CD4-positive, alpha-beta memory T cell (primary cell): ENCODE results near the gene AFMID. TPM values are rescaled to one million over a fixed set of nuclear protein-coding genes. Genes with fewer than 3 reads are reported as not detected.
A peak's percentile ranks its signal among the peaks of the same experiment; 100 is the strongest.

Experiments
- CTCF ChIA-PET: fragments of 350-600 bp; sonication (Branson Sonifier 250); formaldehyde crosslinking; loops from one replicate; lab custom pipeline; 2021; ENCODE audit warnings: inconsistent platforms; ENCODE audit not compliant: partially characterized antibody; lab: Charles Lee
- POLR2A ChIA-PET: fragments of 350-600 bp; sonication (Branson Sonifier 250); formaldehyde crosslinking; loops from one replicate; lab custom pipeline; 2021; ENCODE audit not compliant: partially characterized antibody; lab: Charles Lee
- DNase-seq, 5 donors: peaks; one replicate each; pipeline versions ENCODE4 v3.0.0 to v3.0.0-alpha.2; 2020 to 2022; ENCODE audit warnings: mixed read lengths in 1 of 5
- H3K27ac ChIP-seq: one replicate; pipeline ENCODE4 v1.7.0; 2013; ENCODE audit warnings: low read depth, low read length
- H3K27me3 ChIP-seq: 2 replicates; pipeline ENCODE4 v1.7.0; 2013; ENCODE audit warnings: mild to moderate bottlenecking, low read length, moderate library complexity; ENCODE audit not compliant: insufficient read depth
- H3K36me3 ChIP-seq: 2 replicates; pipeline ENCODE4 v1.7.0; 2013; ENCODE audit warnings: mild to moderate bottlenecking, low read length, moderate library complexity; ENCODE audit not compliant: insufficient read depth
- H3K4me1 ChIP-seq: 2 replicates; pipeline ENCODE4 v1.7.0; 2013; ENCODE audit warnings: mild to moderate bottlenecking, low read length, moderate library complexity; ENCODE audit not compliant: insufficient read depth
- H3K4me3 ChIP-seq, 2 donors: one replicate each; pipeline ENCODE4 v1.7.0; 2013; ENCODE audit warnings: low read length in 2 of 2, mild to moderate bottlenecking in 1 of 2
- H3K9me3 ChIP-seq, 2 donors: one replicate each; pipeline ENCODE4 v1.7.0; 2013; ENCODE audit warnings: low read length in 2 of 2, control low read depth in 1 of 2; ENCODE audit not compliant: control insufficient read depth in 1 of 2
- H3K27ac Mint-ChIP-seq, 7 donors: one replicate each; pipeline ENCODE4 v1.8.0; 2020 to 2021; ENCODE audit warnings: mixed read lengths in 7 of 7, mild to moderate bottlenecking in 6 of 7, inconsistent platforms in 3 of 7, moderate library complexity in 3 of 7
- H3K27me3 Mint-ChIP-seq, 2 donors: one replicate each; pipeline ENCODE4 v1.8.0; 2020 to 2021; ENCODE audit warnings: mixed read lengths in 2 of 2
- H3K36me3 Mint-ChIP-seq, 2 donors: one replicate each; pipeline ENCODE4 v1.8.0; 2020 to 2021; ENCODE audit warnings: mixed read lengths in 2 of 2, inconsistent platforms in 1 of 2, mild to moderate bottlenecking in 1 of 2
- H3K4me1 Mint-ChIP-seq, 4 donors: one replicate each; pipeline ENCODE4 v1.8.0; 2020 to 2021; ENCODE audit warnings: mixed read lengths in 4 of 4, mild to moderate bottlenecking in 1 of 4
- H3K4me3 Mint-ChIP-seq, 8 donors: one replicate each; pipeline ENCODE4 v1.8.0; 2020 to 2021; ENCODE audit warnings: mixed read lengths in 8 of 8, mild to moderate bottlenecking in 7 of 8, moderate library complexity in 6 of 8, inconsistent platforms in 3 of 8
- H3K9me3 Mint-ChIP-seq, 8 donors: one replicate each; pipeline ENCODE4 v1.8.0; 2020 to 2021; ENCODE audit warnings: mixed read lengths in 8 of 8, mild to moderate bottlenecking in 5 of 8, inconsistent platforms in 3 of 8, moderate library complexity in 1 of 8
- intact Hi-C: fragments of 100-400 bp; cut with micrococcal nuclease; formaldehyde crosslinking; loops from one replicate; pipeline ENCODE4 v1.15.1; 2023
- polyA plus RNA-seq, 2 donors: library from polyadenylated mRNA; unstranded; fragments of 300-500 nt; fragmentation: Illumina TruSeq; gene quantifications; one replicate each; pipeline ENCODE4 v1.2.3, GENCODE V29; 2021
- total RNA-seq, 2 experiments: library from RNA; stranded (reverse); gene quantifications; one replicate each; pipeline ENCODE4 v1.2.3, GENCODE V29; 2021

Gene AFMID
- total and polyA plus RNA-seq, 4 experiments from 2014 or later, result 2.2 to 3.8 (median 3.6) TPM; not detected in 1

DNA sequence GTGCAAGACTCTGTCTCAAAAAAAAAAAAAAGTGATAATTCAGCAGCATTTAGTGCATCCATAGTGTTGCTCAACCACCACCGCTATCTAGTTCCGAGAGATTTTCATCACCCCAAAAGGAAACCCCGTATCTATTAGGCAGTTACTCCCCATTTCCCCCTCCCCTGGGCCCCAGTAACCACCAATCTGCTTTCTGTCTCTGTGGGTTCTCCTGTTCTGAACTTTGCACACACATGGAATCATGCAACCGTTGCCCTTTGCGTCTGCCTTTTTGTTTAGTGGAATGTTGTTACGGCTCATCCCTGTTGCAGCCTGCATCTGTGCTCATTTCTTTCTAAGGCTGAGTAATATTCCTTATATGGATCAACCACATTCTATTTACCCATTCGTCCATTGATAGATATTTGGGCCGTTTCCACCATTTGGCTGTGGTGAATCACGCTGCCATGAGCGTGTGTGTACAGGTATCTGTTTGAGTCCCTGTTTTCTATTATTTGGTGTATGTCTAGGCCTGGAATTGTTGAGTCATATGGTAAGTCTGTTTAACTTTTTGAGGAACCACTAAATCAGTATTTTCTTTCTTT lies 27.5 kb upstream of the AFMID start:
- no peaks in the 10 kb centered on the region for H3K27me3 ChIP-seq
- ChIA-PET POLR2A (no interaction called here), CTCF (no interaction called here)
- H3K4me1 ChIP-seq, result no peaks in the 10 kb centered on the region
- H3K4me1 Mint-ChIP-seq, result peaks cover 5 to 8% (median 7%) of the 10 kb centered on the region in 4 donors
- DNase-seq, result no peak
- H3K27ac Mint-ChIP-seq, result no peak overlapping the region
- intact Hi-C loops, result no loop called here
- no peaks in the 10 kb centered on the region for H3K9me3 ChIP-seq
- H3K4me3 ChIP-seq, result no peak overlapping the region
- no peak overlapping the region for H3K27ac ChIP-seq
- H3K27me3 Mint-ChIP-seq, result no peaks in the 10 kb centered on the region
- H3K4me3 Mint-ChIP-seq, result no peak overlapping the region
- H3K36me3 Mint-ChIP-seq, result no peaks in the 10 kb centered on the region
- no peaks in the 10 kb centered on the region for H3K9me3 Mint-ChIP-seq
- no peaks in the 10 kb centered on the region for H3K36me3 ChIP-seq

- H3K4me3 ChIP-seq, result no peak overlapping the region
- H3K27me3 Mint-ChIP-seq, result no peaks in the 10 kb centered on the region
- peaks cover 0 to 1% (median 0%) of the 10 kb centered on the region in 8 donors for H3K9me3 Mint-ChIP-seq
- H3K27ac Mint-ChIP-seq, result no peak overlapping the region
- peaks cover 3 to 10% (median 7%) of the 10 kb centered on the region in 4 donors for H3K4me1 Mint-ChIP-seq
- intact Hi-C loops, result no loop called here
- no peaks in the 10 kb centered on the region for H3K9me3 ChIP-seq
- DNase-seq, result no peak
- peak overlapping the region in 1 of 8 donors; percentile 25 for H3K4me3 Mint-ChIP-seq
- CTCF ChIA-PET, result interaction anchor here (1.3 to 1.5 kb wide), 2 partner anchors 11 to 13 kb away, joined by 4 to 5 read pairs; no protein-coding TSS in a partner anchor
- H3K36me3 ChIP-seq, result no peaks in the 10 kb centered on the region
- POLR2A ChIA-PET, result interaction anchor here (1.0 to 1.1 kb wide), 2 partner anchors 20 to 39 kb away, joined by 3 read pairs; no protein-coding TSS in a partner anchor
- no peak overlapping the region for H3K27ac ChIP-seq
- H3K4me1 ChIP-seq, result peaks cover 8% of the 10 kb centered on the region
- H3K36me3 Mint-ChIP-seq, result no peaks in the 10 kb centered on the region
- no peaks in the 10 kb centered on the region for H3K27me3 ChIP-seq
Observed at GRCh38 chr17:78163881-78164747, 23.0 kb upstream of the AFMID start.

DNA sequence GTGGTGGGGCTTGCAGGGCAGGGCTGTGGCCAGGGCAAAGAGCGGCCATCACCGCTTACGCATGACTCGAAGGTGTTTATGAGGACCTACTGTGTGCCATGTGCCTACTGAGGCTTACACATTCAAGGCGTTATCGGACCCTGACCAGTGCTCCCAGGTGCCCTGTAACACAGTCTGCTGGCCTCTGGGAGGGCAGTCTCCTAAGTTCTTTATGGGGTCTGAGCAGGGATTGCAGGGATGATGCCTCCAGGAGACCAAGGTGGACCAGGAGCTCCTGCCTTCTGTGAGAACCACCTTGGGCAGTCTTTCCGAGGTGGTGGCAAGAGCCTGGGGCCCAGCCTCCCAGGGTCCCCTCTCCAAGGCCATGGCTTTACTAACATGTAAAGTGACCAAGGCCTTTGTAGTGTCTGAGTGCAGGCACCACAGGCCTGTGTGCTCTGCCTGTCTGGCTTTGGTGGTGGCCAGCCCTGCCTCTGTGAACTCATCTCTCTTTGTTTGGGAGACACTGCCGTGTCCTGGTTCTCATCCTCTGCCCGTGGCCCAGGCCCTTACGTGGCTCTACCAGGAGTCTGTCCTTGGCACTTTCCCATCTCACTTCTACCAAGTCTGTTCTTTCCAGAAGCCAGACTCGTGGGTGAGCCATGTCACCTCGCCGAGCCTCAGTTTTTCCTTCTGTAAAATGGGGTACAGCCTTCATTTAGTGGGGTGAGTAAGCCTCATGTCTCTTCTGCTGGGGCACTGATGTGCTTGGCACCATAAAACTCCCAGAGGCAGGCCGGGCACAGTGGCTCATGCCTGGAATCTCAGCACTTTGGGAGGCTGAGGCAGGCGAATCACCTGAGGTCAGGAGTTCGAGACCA lies 22.2 kb upstream of the AFMID start:
- peaks cover 0 to 1% (median 0%) of the 10 kb centered on the region in 8 donors for H3K9me3 Mint-ChIP-seq
- CTCF ChIA-PET, result interaction anchor here (1.3 to 1.5 kb wide), 2 partner anchors 10 to 12 kb away, joined by 4 to 5 read pairs; no protein-coding TSS in a partner anchor
- Histone ChIP-seq H3K27ac (no peak overlapping the region), H3K9me3 (no peaks in the 10 kb centered on the region), H3K4me3 (no peak overlapping the region), H3K36me3 (no peaks in the 10 kb centered on the region), H3K4me1 (peaks cover 16% of the 10 kb centered on the region), H3K27me3 (no peaks in the 10 kb centered on the region)
- intact Hi-C loops, result no loop called here
- no peak overlapping the region for H3K4me3 Mint-ChIP-seq
- no peaks in the 10 kb centered on the region for H3K36me3 Mint-ChIP-seq
- no peak overlapping the region for H3K27ac Mint-ChIP-seq
- no peak for DNase-seq
- POLR2A ChIA-PET, result interaction anchor here (1.0 to 1.1 kb wide), 2 partner anchors 21 to 40 kb away, joined by 3 read pairs; no protein-coding TSS in a partner anchor
- no peaks in the 10 kb centered on the region for H3K27me3 Mint-ChIP-seq
- peaks cover 2 to 13% (median 7%) of the 10 kb centered on the region in 4 donors for H3K4me1 Mint-ChIP-seq

DNA sequence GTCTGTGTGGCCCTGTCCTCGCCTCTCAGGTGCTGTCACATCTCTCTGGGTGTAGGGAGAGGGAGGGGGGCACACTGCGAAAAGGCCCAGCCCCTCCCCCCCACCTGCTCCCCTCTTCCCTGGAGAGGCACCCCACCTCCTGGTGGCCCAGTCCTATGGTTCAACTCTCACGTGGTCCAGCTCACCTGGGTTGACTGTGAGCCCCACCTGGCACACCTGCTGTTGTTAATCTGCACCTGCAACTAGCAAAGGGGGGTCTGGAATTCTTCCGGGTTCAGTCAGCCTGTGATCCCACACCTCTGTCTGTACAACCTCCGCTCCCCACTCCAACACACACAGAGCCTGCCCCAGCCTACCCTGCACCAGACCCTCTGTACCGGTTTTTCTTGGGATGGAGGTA lies 20.7 kb upstream of the AFMID start:
- peaks cover 6 to 25% (median 13%) of the 10 kb centered on the region in 4 donors for H3K4me1 Mint-ChIP-seq
- H3K9me3 ChIP-seq, result no peaks in the 10 kb centered on the region
- no peaks in the 10 kb centered on the region for H3K27me3 ChIP-seq
- H3K4me3 Mint-ChIP-seq, result no peak overlapping the region
- H3K4me1 ChIP-seq, result peaks cover 25% of the 10 kb centered on the region
- H3K9me3 Mint-ChIP-seq, result peaks cover 0 to 1% (median 0%) of the 10 kb centered on the region in 8 donors
- no peaks in the 10 kb centered on the region for H3K27me3 Mint-ChIP-seq
- no peak overlapping the region for H3K27ac Mint-ChIP-seq
- H3K27ac ChIP-seq, result no peak overlapping the region
- CTCF ChIA-PET, result no interaction called here
- POLR2A ChIA-PET, result interaction anchor here (1.0 kb wide), 1 partner anchor 21 kb away, joined by 5 read pairs; the partner anchor contains the start of gene C17orf99
- peaks cover 0 to 9% of the 10 kb centered on the region in 2 donors for H3K36me3 Mint-ChIP-seq
- H3K36me3 ChIP-seq, result peaks cover 4% of the 10 kb centered on the region
- DNase-seq, result no peak
- no peak overlapping the region for H3K4me3 ChIP-seq
- intact Hi-C loops, result no loop called here

DNA sequence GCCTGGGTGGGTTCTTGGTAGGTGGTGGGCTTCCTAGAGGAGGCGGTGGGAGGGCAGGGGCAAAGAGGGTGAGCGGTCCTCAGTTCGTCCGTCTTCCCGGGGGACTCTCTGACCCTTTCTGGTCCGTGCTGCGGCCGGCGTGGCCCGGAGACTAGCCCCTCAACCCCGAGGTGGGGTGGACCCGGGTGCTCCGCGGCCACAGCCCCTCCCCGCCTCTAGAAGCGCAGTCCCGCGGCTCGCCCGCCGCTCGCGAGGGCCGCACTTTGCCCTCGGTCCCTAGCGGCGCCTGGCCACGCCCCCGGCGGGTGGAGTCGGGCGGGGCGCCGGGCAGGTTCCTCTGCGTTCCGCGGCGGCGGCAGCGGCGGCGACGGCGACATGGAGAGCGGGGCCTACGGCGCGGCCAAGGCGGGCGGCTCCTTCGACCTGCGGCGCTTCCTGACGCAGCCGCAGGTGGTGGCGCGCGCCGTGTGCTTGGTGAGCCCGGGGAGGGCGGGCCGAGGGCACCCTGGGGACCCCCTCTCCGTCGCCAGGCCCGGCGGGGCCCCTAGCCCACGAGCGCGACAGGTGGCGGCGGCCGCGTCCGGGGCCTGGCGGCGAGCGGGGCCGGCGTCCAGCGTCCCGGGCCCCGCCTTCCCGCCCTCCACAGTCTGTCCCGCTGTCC lies 18.8 kb upstream of the AFMID start, which contains the start of gene SYNGR2:
TSS of gene SYNGR2 (plus strand) at position 340 of the 661 bp plus-strand sequence. CDS start at position 376, 36 bp downstream.
- H3K27ac Mint-ChIP-seq, result peak within 1 kb of the TSS; percentile 57 to 84 (median 79)
- peak; percentile 82 to 90 (median 88) for DNase-seq
- peaks cover 4% of the 10 kb centered on the region for H3K36me3 ChIP-seq
- peaks cover 41% of the 10 kb centered on the region for H3K4me1 ChIP-seq
- H3K9me3 ChIP-seq, result no peaks in the 10 kb centered on the region
- CTCF ChIA-PET, result interaction anchor here (1.4 kb wide), 1 partner anchor 11 kb away, joined by 3 read pairs; no protein-coding TSS in a partner anchor
- H3K9me3 Mint-ChIP-seq, result peaks cover 0 to 1% (median 0%) of the 10 kb centered on the region in 8 donors
- H3K4me3 Mint-ChIP-seq, result peak within 1 kb of the TSS; percentile 64 to 84 (median 74)
- no peaks in the 10 kb centered on the region for H3K27me3 ChIP-seq
- H3K27ac ChIP-seq, result peak within 1 kb of the TSS; percentile 87
- peaks cover 0 to 23% of the 10 kb centered on the region in 2 donors for H3K36me3 Mint-ChIP-seq
- POLR2A ChIA-PET, result interaction anchor here (1.0 to 9.1 kb wide), 8 partner anchors 29 to 59 kb away, joined by 3 to 170 read pairs (median 4); no protein-coding TSS in a partner anchor
- peak within 1 kb of the TSS; percentile 42 to 60 for H3K4me3 ChIP-seq
- intact Hi-C loops, result loop anchor here (1.0 to 2.0 kb wide), 2 partner anchors 28 to 38 kb away; partner anchors contain the start of gene TMC8
- H3K27me3 Mint-ChIP-seq, result no peaks in the 10 kb centered on the region
- H3K4me1 Mint-ChIP-seq, result peaks cover 17 to 44% (median 32%) of the 10 kb centered on the region in 4 donors
